Activated naive CD8-positive, alpha-beta T cell treated with anti-CD3 and anti-CD28 coated beads, Interleukin-2, amount 50 U/mL, for 24 hours (primary cell): ENCODE results near the gene ANKAR.
A peak's percentile ranks its signal among the peaks of the same experiment; 100 is the strongest.

Experiments used
- ATAC-seq: fragments of 150-1000 bp; cut with Tn5 transposase; one replicate; pipeline ENCODE4 v1.10.0; 2021
- DNase-seq: peaks from one replicate; pipeline ENCODE4 v3.0.0; 2021
- H3K27ac Mint-ChIP-seq: one replicate; pipeline ENCODE4 v1.8.0; 2021; ENCODE audit warnings: mild to moderate bottlenecking, mixed read lengths
- H3K27me3 Mint-ChIP-seq: one replicate; pipeline ENCODE4 v1.8.0; 2021; ENCODE audit warnings: mixed read lengths
- H3K36me3 Mint-ChIP-seq: one replicate; pipeline ENCODE4 v1.8.0; 2021; ENCODE audit warnings: low read depth, mixed read lengths
- H3K4me1 Mint-ChIP-seq: one replicate; pipeline ENCODE4 v1.8.0; 2021; ENCODE audit warnings: mixed read lengths
- H3K4me3 Mint-ChIP-seq: one replicate; pipeline ENCODE4 v1.8.0; 2021; ENCODE audit warnings: mild to moderate bottlenecking, moderate library complexity, mixed read lengths
- H3K9me3 Mint-ChIP-seq: one replicate; pipeline ENCODE4 v1.8.0; 2021; ENCODE audit warnings: mixed read lengths

Gene ANKAR

DNA sequence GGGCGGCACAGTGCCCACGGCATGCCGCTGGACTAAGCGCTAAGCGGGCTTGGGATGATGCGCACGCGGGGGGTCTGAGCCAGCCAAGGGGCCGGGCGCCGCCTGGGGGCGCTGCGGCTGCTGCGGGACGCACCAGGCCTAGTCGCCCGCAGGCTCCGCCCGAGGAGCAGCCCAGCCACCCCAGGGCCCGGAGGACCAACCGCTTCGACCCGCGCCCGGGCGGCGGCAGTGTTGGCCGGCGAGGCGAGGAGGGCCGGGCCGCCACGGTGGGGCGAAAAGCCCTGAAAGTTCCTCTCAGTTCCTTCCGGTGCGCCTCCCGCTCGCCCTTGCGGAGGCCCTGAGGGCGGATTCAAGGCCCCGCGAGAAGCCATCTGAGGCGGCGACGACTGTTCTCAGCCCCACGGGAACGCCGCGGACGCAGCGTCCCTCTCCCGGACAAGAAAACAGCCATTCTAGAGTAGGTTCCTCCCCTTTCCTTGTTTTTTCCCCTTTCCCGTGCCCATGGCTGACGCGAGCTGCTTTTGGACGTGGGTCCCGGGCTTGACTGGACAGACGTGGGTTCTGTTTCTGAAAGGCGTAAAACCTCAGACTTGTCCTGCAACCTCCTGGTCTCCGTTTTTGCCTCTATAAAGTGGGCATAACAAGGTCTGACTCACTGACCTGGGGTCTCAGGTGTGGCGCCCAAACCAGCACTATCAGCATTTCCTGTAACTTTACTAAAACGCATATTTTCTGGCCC is at the start of gene ANKAR:
Gene ANKAR (plus strand): TSS at position 297 of the 739 bp plus-strand sequence. CDS start 1,821 bp downstream, outside the sequence.
- Mint-ChIP-seq H3K9me3 (peaks cover 13% of the 10 kb centered on the region), H3K27ac (peak within 1 kb of the TSS; percentile 92), H3K4me1 (peaks cover 28% of the 10 kb centered on the region), H3K27me3 (no peaks in the 10 kb centered on the region), H3K36me3 (peaks cover 42% of the 10 kb centered on the region), H3K4me3 (peak within 1 kb of the TSS; percentile 86)
- ATAC-seq (peak; percentile 97), DNase-seq (peak; percentile 84)

GRCh38 chr2:189625636-189626035 is 48.8 kb upstream of the ANKAR start:
- H3K4me3 Mint-ChIP-seq, result no peak overlapping the region
- ATAC-seq (no peak), DNase-seq (no peak)
- H3K27ac Mint-ChIP-seq, result no peak overlapping the region
- no peaks in the 10 kb centered on the region for H3K36me3 Mint-ChIP-seq
- H3K9me3 Mint-ChIP-seq, result no peaks in the 10 kb centered on the region
- peaks cover 22% of the 10 kb centered on the region for H3K4me1 Mint-ChIP-seq
- H3K27me3 Mint-ChIP-seq, result no peaks in the 10 kb centered on the region

GRCh38 chr2:189627789-189628188 is 46.7 kb upstream of the ANKAR start:
- Mint-ChIP-seq H3K4me3 (no peak overlapping the region), H3K4me1 (peaks cover 21% of the 10 kb centered on the region), H3K27ac (no peak overlapping the region), H3K27me3 (no peaks in the 10 kb centered on the region), H3K9me3 (no peaks in the 10 kb centered on the region), H3K36me3 (no peaks in the 10 kb centered on the region)
- ATAC-seq, result no peak
- no peak for DNase-seq

- Mint-ChIP-seq H3K36me3 (no peaks in the 10 kb centered on the region), H3K4me1 (peaks cover 16% of the 10 kb centered on the region), H3K9me3 (no peaks in the 10 kb centered on the region), H3K27me3 (no peaks in the 10 kb centered on the region), H3K4me3 (no peak overlapping the region), H3K27ac (no peak overlapping the region)
- ATAC-seq (no peak), DNase-seq (no peak)
Observed at GRCh38 chr2:189628817-189629530, 45.5 kb upstream of the ANKAR start.

GRCh38 chr2:189629531-189630453 is 44.7 kb upstream of the ANKAR start:
- Mint-ChIP-seq H3K9me3 (no peaks in the 10 kb centered on the region), H3K4me3 (no peak overlapping the region), H3K27me3 (no peaks in the 10 kb centered on the region), H3K27ac (no peak overlapping the region), H3K4me1 (peaks cover 10% of the 10 kb centered on the region), H3K36me3 (no peaks in the 10 kb centered on the region)
- no peak for DNase-seq
- no peak for ATAC-seq

- no peaks in the 10 kb centered on the region for H3K27me3 Mint-ChIP-seq
- ATAC-seq, result no peak
Observed at GRCh38 chr2:189631849-189632248, 42.6 kb upstream of the ANKAR start.

DNA sequence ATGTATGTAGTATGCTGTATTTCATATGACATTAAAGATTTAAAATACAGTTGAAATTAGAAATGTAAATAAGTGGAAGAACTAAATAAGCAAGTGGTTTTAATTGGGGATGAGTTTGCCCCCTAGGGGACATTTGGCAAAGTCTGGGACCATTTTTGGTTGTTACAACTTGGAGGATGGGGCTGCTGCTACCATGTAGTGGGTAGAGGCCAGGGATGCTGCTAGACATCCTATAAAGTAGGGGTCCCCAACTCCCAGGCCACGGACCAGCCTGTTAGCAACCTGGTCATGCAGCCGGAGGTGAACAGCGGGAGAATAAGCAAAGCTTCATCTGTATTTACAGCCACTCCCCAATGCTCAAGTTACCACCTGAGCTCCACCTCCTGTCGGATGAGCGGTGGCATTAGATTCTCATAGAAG is 41.1 kb upstream of the ANKAR start:
- DNase-seq (no peak), ATAC-seq (no peak)
- Mint-ChIP-seq H3K4me3 (no peak overlapping the region), H3K36me3 (no peaks in the 10 kb centered on the region), H3K27me3 (no peaks in the 10 kb centered on the region), H3K9me3 (no peaks in the 10 kb centered on the region), H3K4me1 (no peaks in the 10 kb centered on the region), H3K27ac (no peak overlapping the region)

More at GRCh38 chr2:189631849-189632248, 42.6 kb upstream of the ANKAR start:
- Mint-ChIP-seq H3K4me3 (no peak overlapping the region), H3K4me1 (no peaks in the 10 kb centered on the region), H3K27ac (no peak overlapping the region), H3K9me3 (no peaks in the 10 kb centered on the region), H3K36me3 (no peaks in the 10 kb centered on the region)
- DNase-seq, result no peak

DNA sequence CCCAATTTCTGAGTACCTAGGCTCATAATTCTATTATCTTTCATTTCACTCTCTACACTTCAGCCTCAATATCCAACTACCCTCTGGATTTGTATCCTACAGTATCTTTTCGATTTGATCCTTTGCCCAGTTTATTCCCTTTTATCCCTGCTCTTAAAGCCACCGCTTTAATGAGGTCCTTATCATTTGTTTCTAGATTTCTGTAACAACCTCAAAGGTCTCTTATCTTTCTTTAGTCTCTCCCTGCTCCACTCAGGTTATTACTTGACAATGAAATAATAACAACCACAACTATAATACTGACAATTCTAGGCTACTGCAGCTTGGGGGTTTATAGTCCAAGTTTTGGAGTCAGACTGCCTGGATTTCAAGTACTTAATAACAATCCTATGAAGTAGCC is 39.1 kb upstream of the ANKAR start:
- H3K4me3 Mint-ChIP-seq, result no peak overlapping the region
- H3K36me3 Mint-ChIP-seq, result no peaks in the 10 kb centered on the region
- no peak for DNase-seq
- H3K9me3 Mint-ChIP-seq, result peaks cover 4% of the 10 kb centered on the region
- no peak for ATAC-seq
- no peaks in the 10 kb centered on the region for H3K27me3 Mint-ChIP-seq
- peaks cover 8% of the 10 kb centered on the region for H3K4me1 Mint-ChIP-seq
- H3K27ac Mint-ChIP-seq, result no peak overlapping the region

- peaks cover 8% of the 10 kb centered on the region for H3K9me3 Mint-ChIP-seq
- H3K36me3 Mint-ChIP-seq, result no peaks in the 10 kb centered on the region
- H3K27ac Mint-ChIP-seq, result no peak overlapping the region
- H3K27me3 Mint-ChIP-seq, result no peaks in the 10 kb centered on the region
- H3K4me3 Mint-ChIP-seq, result no peak overlapping the region
- no peak for DNase-seq
- no peak for ATAC-seq
- peaks cover 23% of the 10 kb centered on the region for H3K4me1 Mint-ChIP-seq
Observed at GRCh38 chr2:189638301-189639006, 36.0 kb upstream of the ANKAR start.

DNA sequence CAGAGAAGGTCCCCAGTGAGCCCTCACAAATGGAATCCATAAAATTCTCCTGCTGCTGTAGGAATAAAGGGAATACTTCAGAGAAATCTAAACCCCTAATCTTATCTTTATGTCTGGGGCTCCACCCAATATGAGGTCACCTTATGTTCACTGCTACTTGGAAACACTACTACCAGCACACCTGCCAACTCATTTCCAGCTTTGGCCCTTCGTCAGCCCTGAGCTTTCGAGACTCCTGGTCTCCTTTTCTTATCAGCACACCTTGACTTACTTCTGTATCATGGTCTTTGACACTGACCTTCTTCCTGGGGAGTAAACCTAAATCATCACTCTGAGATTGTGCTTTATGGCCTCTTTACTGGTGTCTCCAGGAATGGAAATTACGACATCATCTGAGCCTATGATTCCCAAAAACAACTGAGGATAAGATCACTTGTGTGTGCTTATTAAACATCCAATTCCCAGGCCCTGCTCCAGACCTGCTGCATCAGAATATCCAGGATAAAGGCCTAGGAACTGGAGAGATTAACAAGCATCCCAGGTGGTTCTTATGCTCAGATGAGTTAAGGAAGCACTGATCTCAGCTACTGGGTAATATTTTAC is 35.4 kb upstream of the ANKAR start:
- DNase-seq (no peak), ATAC-seq (no peak)
- H3K4me1 Mint-ChIP-seq, result peaks cover 23% of the 10 kb centered on the region
- no peak overlapping the region for H3K4me3 Mint-ChIP-seq
- H3K27me3 Mint-ChIP-seq, result no peaks in the 10 kb centered on the region
- no peaks in the 10 kb centered on the region for H3K36me3 Mint-ChIP-seq
- no peak overlapping the region for H3K27ac Mint-ChIP-seq
- peaks cover 8% of the 10 kb centered on the region for H3K9me3 Mint-ChIP-seq

- Mint-ChIP-seq H3K4me1 (peaks cover 23% of the 10 kb centered on the region), H3K9me3 (peaks cover 8% of the 10 kb centered on the region), H3K27ac (peak overlapping the region; percentile 30), H3K27me3 (no peaks in the 10 kb centered on the region), H3K4me3 (no peak overlapping the region), H3K36me3 (no peaks in the 10 kb centered on the region)
- ATAC-seq, result no peak
- DNase-seq, result no peak
Observed at GRCh38 chr2:189641002-189641401, 33.5 kb upstream of the ANKAR start.

DNA sequence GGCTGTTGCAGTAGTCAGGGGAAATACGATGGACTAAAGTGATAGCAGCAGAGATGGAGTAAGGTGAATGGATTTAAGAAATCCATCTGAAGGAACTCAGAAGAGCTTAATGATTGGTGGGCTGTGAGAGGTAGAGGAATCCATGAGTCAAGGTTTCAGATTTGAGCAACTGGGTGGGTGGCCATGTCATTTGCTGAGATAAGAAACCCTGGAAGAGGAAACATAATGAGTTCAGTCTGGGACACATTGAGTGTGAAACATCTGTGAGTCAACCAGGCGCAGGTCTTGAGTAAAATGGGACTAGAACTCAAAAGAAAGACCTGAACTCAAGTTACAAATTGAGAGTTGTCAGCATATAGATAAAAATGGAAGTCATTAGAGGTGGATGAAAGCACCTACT is 32.9 kb upstream of the ANKAR start:
- peak; percentile 27 for DNase-seq
- peak; percentile 98 for ATAC-seq
- Mint-ChIP-seq H3K4me1 (peaks cover 23% of the 10 kb centered on the region), H3K27ac (peak overlapping the region; percentile 30), H3K36me3 (no peaks in the 10 kb centered on the region), H3K4me3 (no peak overlapping the region), H3K27me3 (no peaks in the 10 kb centered on the region), H3K9me3 (peaks cover 8% of the 10 kb centered on the region)

- Mint-ChIP-seq H3K4me1 (peaks cover 8% of the 10 kb centered on the region), H3K4me3 (no peak overlapping the region), H3K9me3 (peaks cover 9% of the 10 kb centered on the region), H3K27me3 (no peaks in the 10 kb centered on the region), H3K36me3 (no peaks in the 10 kb centered on the region), H3K27ac (no peak overlapping the region)
- ATAC-seq (no peak), DNase-seq (no peak)
Observed at GRCh38 chr2:189646521-189646920, 27.9 kb upstream of the ANKAR start.
